ENCODE results near the gene EFCAB5. TPM values are rescaled to one million over a fixed set of nuclear protein-coding genes. Genes with fewer than 3 reads are reported as not detected.

EFCAB5 gene
- polyA plus RNA-seq, 1 of the 3 experiments (the other 2 are of a cell fraction): 0.05 TPM

DNA sequence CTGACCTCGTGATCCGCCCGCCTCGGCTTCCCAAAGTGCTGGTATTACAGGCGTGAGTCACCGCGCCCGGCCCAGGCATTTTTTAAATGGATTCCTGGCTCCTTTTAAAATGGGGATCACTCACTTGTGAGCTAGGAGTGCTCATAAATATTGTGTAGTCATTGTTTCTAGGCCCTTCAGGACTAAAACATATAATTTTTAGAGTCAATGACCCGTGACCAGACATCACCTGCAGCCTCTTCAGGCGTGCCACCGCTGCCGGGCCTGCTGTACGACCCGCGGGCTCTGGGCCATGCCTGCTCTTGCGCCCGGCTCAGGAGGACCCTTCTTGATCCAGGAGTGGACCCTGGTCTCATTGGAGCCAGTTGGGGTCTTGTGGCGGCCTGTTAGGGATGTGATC lies 30.8 kb downstream of the EFCAB5 start:
- H3K4me1 ChIP-seq (ENCODE audit: control insufficient read depth in 1 of 2, insufficient read depth in 2 of 2, low read depth in 1 of 2, low read length in 1 of 2): no peaks in the 10 kb centered on the region
- H2AFZ ChIP-seq (ENCODE audit: low read depth): no peak overlapping the region
- H3K4me2 ChIP-seq: no peak overlapping the region
- H3K4me3 ChIP-seq (ENCODE audit: low read depth in 2 of 2, low read length in 1 of 2): no peak overlapping the region
- no peak overlapping the region for H3K27ac ChIP-seq (ENCODE audit: low read depth in 2 of 2, low read length in 1 of 2)
- TF ChIP-seq IRF3 (IDR thresholded peaks at IDR 0.05; ENCODE audit: low read depth, low read length): no peak
- no peak for TF ChIP-seq NFIC (IDR thresholded peaks at IDR 0.05; ENCODE audit: borderline replicate concordance)
- TF ChIP-seq TAF1 (IDR thresholded peaks at IDR 0.05; ENCODE audit: borderline replicate concordance, low read depth, low read length): no peak
- TF ChIP-seq FOXM1 (IDR thresholded peaks at IDR 0.05; ENCODE audit: low read depth): no peak
- TF ChIP-seq POLR2AphosphoS5 (IDR thresholded peaks at IDR 0.05; ENCODE audit: low read depth, low read length): no peak
- no peak for TF ChIP-seq FOXJ3 (CRISPR knock-in tag; IDR thresholded peaks at IDR 0.05)
- TF ChIP-seq, protein P1, sequence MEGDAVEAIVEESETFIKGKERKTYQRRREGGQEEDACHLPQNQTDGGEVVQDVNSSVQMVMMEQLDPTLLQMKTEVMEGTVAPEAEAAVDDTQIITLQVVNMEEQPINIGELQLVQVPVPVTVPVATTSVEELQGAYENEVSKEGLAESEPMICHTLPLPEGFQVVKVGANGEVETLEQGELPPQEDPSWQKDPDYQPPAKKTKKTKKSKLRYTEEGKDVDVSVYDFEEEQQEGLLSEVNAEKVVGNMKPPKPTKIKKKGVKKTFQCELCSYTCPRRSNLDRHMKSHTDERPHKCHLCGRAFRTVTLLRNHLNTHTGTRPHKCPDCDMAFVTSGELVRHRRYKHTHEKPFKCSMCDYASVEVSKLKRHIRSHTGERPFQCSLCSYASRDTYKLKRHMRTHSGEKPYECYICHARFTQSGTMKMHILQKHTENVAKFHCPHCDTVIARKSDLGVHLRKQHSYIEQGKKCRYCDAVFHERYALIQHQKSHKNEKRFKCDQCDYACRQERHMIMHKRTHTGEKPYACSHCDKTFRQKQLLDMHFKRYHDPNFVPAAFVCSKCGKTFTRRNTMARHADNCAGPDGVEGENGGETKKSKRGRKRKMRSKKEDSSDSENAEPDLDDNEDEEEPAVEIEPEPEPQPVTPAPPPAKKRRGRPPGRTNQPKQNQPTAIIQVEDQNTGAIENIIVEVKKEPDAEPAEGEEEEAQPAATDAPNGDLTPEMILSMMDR (IDR thresholded peaks at IDR 0.05): no peak
- no peak for TF ChIP-seq RCOR1 (IDR thresholded peaks at IDR 0.05; ENCODE audit: low read length)
- TF ChIP-seq ZBTB33 (IDR thresholded peaks at IDR 0.05; ENCODE audit: borderline replicate concordance, low read depth): no peak
- no peak for TF ChIP-seq NRF1 (IDR thresholded peaks at IDR 0.05; ENCODE audit: low read depth, low read length)
- TF ChIP-seq EP300 (IDR thresholded peaks at IDR 0.05; ENCODE audit: borderline replicate concordance in 1 of 2, low read depth in 1 of 2, low read length in 1 of 2): no peak
- H3K9ac ChIP-seq: no peak overlapping the region
- ChIA-PET CTCF (no interaction called here), POLR2A (no interaction called here)
- no peaks in the 10 kb centered on the region for H3K9me3 ChIP-seq
- 94% methylated on average over 18 of the region's 18 CpGs for WGBS (ENCODE audit: low lambda C conversion rate)
- H3F3A ChIP-seq (replicated peaks; ENCODE audit: insufficient read depth): no peaks in the 10 kb centered on the region
- H3K36me3 ChIP-seq (replicated peaks in 1 of 2; ENCODE audit: control insufficient read depth in 1 of 2, insufficient read depth in 2 of 2, low read length in 1 of 2): no peaks in the 10 kb centered on the region
- no peaks in the 10 kb centered on the region for H3K9me2 ChIP-seq
- no peaks in the 10 kb centered on the region for H3K27me3 ChIP-seq (ENCODE audit: insufficient read depth)
- no peaks in the 10 kb centered on the region for H4K20me1 ChIP-seq (ENCODE audit: insufficient read depth)
- no peaks in the 10 kb centered on the region for H3K79me2 ChIP-seq (ENCODE audit: insufficient read depth)
- DNase-seq: no peak

GRCh38 chr17:29973005-29973404 lies 31.6 kb downstream of the EFCAB5 start:
- 79% methylated on average over 3 of the region's 3 CpGs for WGBS (ENCODE audit: low lambda C conversion rate)
- H3F3A ChIP-seq (replicated peaks; ENCODE audit: insufficient read depth): peaks cover under 1% of the 10 kb centered on the region
- H3K27me3 ChIP-seq (ENCODE audit: insufficient read depth): no peaks in the 10 kb centered on the region
- no peak overlapping the region for H3K9ac ChIP-seq
- DNase-seq: no peak
- no peaks in the 10 kb centered on the region for H4K20me1 ChIP-seq (ENCODE audit: insufficient read depth)
- no peaks in the 10 kb centered on the region for H3K4me1 ChIP-seq (ENCODE audit: control insufficient read depth in 1 of 2, insufficient read depth in 2 of 2, low read depth in 1 of 2, low read length in 1 of 2)
- H3K27ac ChIP-seq (ENCODE audit: low read depth in 2 of 2, low read length in 1 of 2): no peak overlapping the region
- no peaks in the 10 kb centered on the region for H3K9me2 ChIP-seq
- no peak overlapping the region for H3K4me2 ChIP-seq
- no peaks in the 10 kb centered on the region for H3K9me3 ChIP-seq
- H2AFZ ChIP-seq (ENCODE audit: low read depth): no peak overlapping the region
- no peak overlapping the region for H3K4me3 ChIP-seq (ENCODE audit: low read depth in 2 of 2, low read length in 1 of 2)
- ChIA-PET POLR2A (no interaction called here), CTCF (interaction anchor here (1.0 kb wide), 1 partner anchor 11 kb away, joined by 3 read pairs; no protein-coding TSS in a partner anchor)
- H3K36me3 ChIP-seq (replicated peaks in 1 of 2; ENCODE audit: control insufficient read depth in 1 of 2, insufficient read depth in 2 of 2, low read length in 1 of 2): no peaks in the 10 kb centered on the region
- no peaks in the 10 kb centered on the region for H3K79me2 ChIP-seq (ENCODE audit: insufficient read depth)
- no peak for TF ChIP-seq TAF1 (IDR thresholded peaks at IDR 0.05; ENCODE audit: borderline replicate concordance, low read depth, low read length)
- TF ChIP-seq TEAD4 (IDR thresholded peaks at IDR 0.05; ENCODE audit: borderline replicate concordance, insufficient read depth): no peak
- TF ChIP-seq TCF12 (IDR thresholded peaks at IDR 0.05): no peak
- TF ChIP-seq NRF1 (IDR thresholded peaks at IDR 0.05; ENCODE audit: low read depth, low read length): no peak
- TF ChIP-seq FOXM1 (IDR thresholded peaks at IDR 0.05; ENCODE audit: low read depth): no peak
- TF ChIP-seq FOXJ3 (CRISPR knock-in tag; IDR thresholded peaks at IDR 0.05): no peak
- no peak for TF ChIP-seq GATA2 (CRISPR knock-in tag; IDR thresholded peaks at IDR 0.05)
- TF ChIP-seq ZBTB33 (IDR thresholded peaks at IDR 0.05; ENCODE audit: borderline replicate concordance, low read depth): no peak
- TF ChIP-seq USF2 (IDR thresholded peaks at IDR 0.05; ENCODE audit: borderline replicate concordance, low read depth, low read length): no peak
- TF ChIP-seq MAX (IDR thresholded peaks at IDR 0.05; ENCODE audit: low read depth): no peak
- no peak for TF ChIP-seq RFX5 (IDR thresholded peaks at IDR 0.05; ENCODE audit: low read length)
- no peak for TF ChIP-seq ELF1 (IDR thresholded peaks at IDR 0.05)
- TF ChIP-seq IRF3 (IDR thresholded peaks at IDR 0.05; ENCODE audit: low read depth, low read length): no peak
